ENCODE results near the gene TRIM6.

Gene TRIM6

GRCh38 chr11:5608808-5609207 lies 12.4 kb downstream of the TRIM6 start:
- TF ChIP-seq POLR2A (IDR thresholded peaks at IDR 0.05; ENCODE audit: low read depth, low read length) (no peak), POLR2AphosphoS5 (IDR thresholded peaks at IDR 0.05; ENCODE audit: low read depth, low read length) (no peak), TAF1 (IDR thresholded peaks at IDR 0.05; ENCODE audit: borderline replicate concordance, low read depth, low read length) (no peak)
- DNase-seq (ENCODE audit: insufficient read length) (no peak), FAIRE-seq (no peak)

GRCh38 chr11:5610446-5610845 lies 14.0 kb downstream of the TRIM6 start:
- TF ChIP-seq POLR2A (IDR thresholded peaks at IDR 0.05; ENCODE audit: low read depth, low read length) (no peak), TAF1 (IDR thresholded peaks at IDR 0.05; ENCODE audit: borderline replicate concordance, low read depth, low read length) (no peak), POLR2AphosphoS5 (IDR thresholded peaks at IDR 0.05; ENCODE audit: low read depth, low read length) (no peak)
- DNase-seq (ENCODE audit: insufficient read length): no peak
- FAIRE-seq: peak; percentile 40

- DNase-seq (ENCODE audit: insufficient read length) (no peak), FAIRE-seq (no peak)
- TF ChIP-seq TAF1 (IDR thresholded peaks at IDR 0.05; ENCODE audit: borderline replicate concordance, low read depth, low read length) (no peak), POLR2A (IDR thresholded peaks at IDR 0.05; ENCODE audit: low read depth, low read length) (no peak), POLR2AphosphoS5 (IDR thresholded peaks at IDR 0.05; ENCODE audit: low read depth, low read length) (no peak)
Measured at GRCh38 chr11:5611627-5612026, 15.2 kb downstream of the TRIM6 start.

GRCh38 chr11:5618807-5619206 lies 22.4 kb downstream of the TRIM6 start:
- no peak for FAIRE-seq
- DNase-seq (ENCODE audit: insufficient read length): no peak
- TF ChIP-seq TAF1 (IDR thresholded peaks at IDR 0.05; ENCODE audit: borderline replicate concordance, low read depth, low read length) (no peak), POLR2A (IDR thresholded peaks at IDR 0.05; ENCODE audit: low read depth, low read length) (no peak), POLR2AphosphoS5 (IDR thresholded peaks at IDR 0.05; ENCODE audit: low read depth, low read length) (no peak)

- DNase-seq (ENCODE audit: insufficient read length): no peak
- FAIRE-seq: no peak
- TF ChIP-seq TAF1 (IDR thresholded peaks at IDR 0.05; ENCODE audit: borderline replicate concordance, low read depth, low read length) (no peak), POLR2A (IDR thresholded peaks at IDR 0.05; ENCODE audit: low read depth, low read length) (no peak), POLR2AphosphoS5 (IDR thresholded peaks at IDR 0.05; ENCODE audit: low read depth, low read length) (no peak)
Measured at GRCh38 chr11:5620651-5621521, 24.4 kb downstream of the TRIM6 start.

GRCh38 chr11:5621580-5621979 lies 25.1 kb downstream of the TRIM6 start:
- TF ChIP-seq POLR2AphosphoS5 (IDR thresholded peaks at IDR 0.05; ENCODE audit: low read depth, low read length) (no peak), TAF1 (IDR thresholded peaks at IDR 0.05; ENCODE audit: borderline replicate concordance, low read depth, low read length) (no peak), POLR2A (IDR thresholded peaks at IDR 0.05; ENCODE audit: low read depth, low read length) (no peak)
- FAIRE-seq (no peak), DNase-seq (ENCODE audit: insufficient read length) (no peak)

GRCh38 chr11:5622802-5623201 lies 26.4 kb downstream of the TRIM6 start:
- TF ChIP-seq POLR2A (IDR thresholded peaks at IDR 0.05; ENCODE audit: low read depth, low read length) (no peak), POLR2AphosphoS5 (IDR thresholded peaks at IDR 0.05; ENCODE audit: low read depth, low read length) (no peak), TAF1 (IDR thresholded peaks at IDR 0.05; ENCODE audit: borderline replicate concordance, low read depth, low read length) (no peak)
- DNase-seq (ENCODE audit: insufficient read length): no peak
- no peak for FAIRE-seq

- DNase-seq (ENCODE audit: insufficient read length) (peak; percentile 64), FAIRE-seq (peak; percentile 97)
- TF ChIP-seq POLR2A (IDR thresholded peaks at IDR 0.05; ENCODE audit: low read depth, low read length): peak; percentile 92
- peak; percentile 98 for TF ChIP-seq POLR2AphosphoS5 (IDR thresholded peaks at IDR 0.05; ENCODE audit: low read depth, low read length)
- peak; percentile 51; the same call in 1 of the 2 replicates for TF ChIP-seq TAF1 (IDR thresholded peaks at IDR 0.05; ENCODE audit: borderline replicate concordance, low read depth, low read length)
Measured at GRCh38 chr11:5624489-5625279, 28.2 kb downstream of the TRIM6 start, which contains the start of gene TRIM34. TRIM34 (plus strand) TSS chr11:5625001; CDS start chr11:5632332, 7,331 bp downstream.

- no peak for DNase-seq (ENCODE audit: insufficient read length)
- TF ChIP-seq TAF1 (IDR thresholded peaks at IDR 0.05; ENCODE audit: borderline replicate concordance, low read depth, low read length) (no peak), POLR2AphosphoS5 (IDR thresholded peaks at IDR 0.05; ENCODE audit: low read depth, low read length) (no peak), POLR2A (IDR thresholded peaks at IDR 0.05; ENCODE audit: low read depth, low read length) (no peak)
- no peak for FAIRE-seq
Measured at GRCh38 chr11:5625281-5625680, 28.8 kb downstream of the TRIM6 start.

- TF ChIP-seq TAF1 (IDR thresholded peaks at IDR 0.05; ENCODE audit: borderline replicate concordance, low read depth, low read length): no peak
- no peak for TF ChIP-seq POLR2A (IDR thresholded peaks at IDR 0.05; ENCODE audit: low read depth, low read length)
- TF ChIP-seq POLR2AphosphoS5 (IDR thresholded peaks at IDR 0.05; ENCODE audit: low read depth, low read length): no peak
- FAIRE-seq (peak; percentile 67), DNase-seq (ENCODE audit: insufficient read length) (no peak)
Measured at GRCh38 chr11:5626196-5626595, 29.8 kb downstream of the TRIM6 start.

GRCh38 chr11:5631417-5631816 lies 35.0 kb downstream of the TRIM6 start:
- FAIRE-seq: no peak
- TF ChIP-seq TAF1 (IDR thresholded peaks at IDR 0.05; ENCODE audit: borderline replicate concordance, low read depth, low read length) (no peak), POLR2A (IDR thresholded peaks at IDR 0.05; ENCODE audit: low read depth, low read length) (no peak), POLR2AphosphoS5 (IDR thresholded peaks at IDR 0.05; ENCODE audit: low read depth, low read length) (no peak)
- DNase-seq (ENCODE audit: insufficient read length): no peak
